ENCODE measurements around the gene ANTXRL.
"Not testable (repeated sequence)": the region's sequence is repeated elsewhere in the genome, so short reads cannot be mapped to it uniquely, and the experiment has no call there.

Gene ANTXRL

GRCh38 chr10:46310143-46310514 is 23.3 kb downstream of the ANTXRL start:
- DNase-seq, result no peak

DNA sequence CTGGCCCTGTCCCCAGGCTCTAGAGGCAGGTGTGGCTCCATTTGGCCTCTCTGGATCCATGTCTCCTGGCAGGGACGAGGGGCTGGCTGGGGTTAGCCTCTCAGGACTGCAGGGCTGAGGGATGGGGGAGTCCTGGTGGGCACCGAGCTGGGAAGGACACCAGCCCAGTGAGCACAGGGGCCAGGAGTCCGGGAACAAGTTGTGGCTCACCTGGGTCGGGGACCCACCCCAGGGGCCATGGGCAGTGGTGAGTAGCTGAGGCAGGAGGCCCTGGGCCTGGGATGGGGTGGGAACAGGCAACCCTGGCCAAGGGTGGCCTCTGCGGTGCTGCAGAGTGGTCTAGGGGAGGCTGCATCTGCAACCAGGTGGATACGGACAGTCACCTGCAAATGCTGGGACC is 24.1 kb downstream of the ANTXRL start:
- no peak for DNase-seq

- no peak for DNase-seq
Observed at GRCh38 chr10:46311501-46311951, 24.7 kb downstream of the ANTXRL start.

GRCh38 chr10:46311961-46312431 is 25.2 kb downstream of the ANTXRL start:
- not testable (repeated sequence) for DNase-seq

- DNase-seq, result no peak
Observed at GRCh38 chr10:46312953-46313352, 26.2 kb downstream of the ANTXRL start.

DNA sequence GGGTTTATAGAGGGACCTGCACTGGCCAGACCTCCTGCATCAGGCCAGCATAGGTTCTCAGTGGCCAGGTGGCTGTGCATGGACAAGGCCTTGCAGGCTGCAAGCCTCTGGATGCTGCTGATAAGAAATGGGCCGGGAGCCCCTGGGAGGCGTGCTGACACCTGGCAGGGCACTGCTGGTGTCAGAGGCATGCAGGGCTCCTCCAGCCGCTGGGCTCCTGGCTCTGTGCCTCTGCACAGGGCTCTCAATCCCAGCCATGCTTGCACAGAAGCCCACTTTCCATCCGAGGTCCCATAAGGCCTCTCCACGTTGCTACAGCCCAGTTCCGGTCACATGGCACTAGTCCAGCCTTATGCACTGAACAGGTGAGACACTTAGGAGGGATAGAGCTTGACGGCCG is 27.3 kb downstream of the ANTXRL start:
- no peak for DNase-seq

GRCh38 chr10:46315071-46315860 is 28.5 kb downstream of the ANTXRL start:
- DNase-seq, result not testable (repeated sequence)

GRCh38 chr10:46317370-46317769 is 30.6 kb downstream of the ANTXRL start:
- no peak for DNase-seq

GRCh38 chr10:46317889-46318288 is 31.1 kb downstream of the ANTXRL start:
- no peak for DNase-seq

DNA sequence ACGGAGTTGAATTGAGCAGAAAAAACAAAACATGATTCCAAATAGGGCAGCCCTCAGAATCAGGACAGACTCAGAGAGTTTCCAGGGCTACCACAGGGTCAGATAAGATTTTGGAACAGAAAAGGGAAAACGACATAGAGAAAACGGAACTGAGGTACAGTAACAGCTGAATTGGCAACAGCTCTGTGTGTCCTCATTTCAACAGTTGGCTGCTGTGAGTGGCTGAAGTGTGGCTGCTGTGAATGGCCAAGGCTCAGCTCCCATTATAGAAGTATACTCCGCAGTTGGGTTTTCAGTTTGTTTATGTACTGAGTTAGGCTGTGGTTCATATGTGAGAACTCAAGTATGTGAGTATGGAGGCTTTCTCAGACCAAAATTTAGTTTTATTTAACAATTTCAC is 32.0 kb downstream of the ANTXRL start:
- DNase-seq, result no peak

GRCh38 chr10:46319389-46319788 is 32.6 kb downstream of the ANTXRL start:
- no peak for DNase-seq

DNA sequence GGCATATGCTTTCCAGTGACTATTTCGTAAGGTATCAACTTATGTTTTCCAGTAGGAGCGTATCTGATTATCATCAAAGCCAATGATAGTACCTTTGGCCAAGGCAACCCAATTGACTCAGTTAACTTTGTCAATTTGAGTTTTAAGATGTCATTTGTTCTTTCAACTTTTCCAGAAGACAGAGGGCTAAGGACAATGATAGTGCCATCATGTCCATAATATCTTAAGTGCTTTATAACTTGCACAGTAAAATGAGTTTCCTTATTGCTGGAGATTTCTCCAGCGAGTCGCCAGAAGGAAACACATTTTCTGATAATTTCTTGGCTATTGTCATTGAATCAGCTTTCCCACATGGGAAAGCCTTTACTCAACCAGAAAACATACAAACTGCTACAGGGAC is 35.0 kb downstream of the ANTXRL start:
- no peak for DNase-seq

DNA sequence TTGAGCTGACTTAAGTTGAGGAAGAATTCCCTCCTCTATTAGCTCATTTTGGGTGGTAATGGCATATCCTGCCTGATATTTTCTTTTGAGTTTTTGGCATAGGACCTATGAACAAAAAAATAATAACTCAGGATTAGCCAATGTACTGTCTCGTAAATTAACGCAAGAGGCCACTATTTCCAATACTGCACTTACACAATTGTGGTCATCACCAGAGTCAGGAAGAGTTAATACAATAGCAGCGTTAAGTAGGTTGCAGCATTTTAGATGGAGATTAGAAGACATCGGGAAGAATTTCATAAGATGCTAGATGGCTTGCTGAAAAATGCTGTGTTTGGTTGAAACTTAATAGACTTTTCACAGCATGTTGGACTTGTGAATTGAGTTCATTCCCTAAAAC is 36.4 kb downstream of the ANTXRL start:
- DNase-seq, result no peak

DNA sequence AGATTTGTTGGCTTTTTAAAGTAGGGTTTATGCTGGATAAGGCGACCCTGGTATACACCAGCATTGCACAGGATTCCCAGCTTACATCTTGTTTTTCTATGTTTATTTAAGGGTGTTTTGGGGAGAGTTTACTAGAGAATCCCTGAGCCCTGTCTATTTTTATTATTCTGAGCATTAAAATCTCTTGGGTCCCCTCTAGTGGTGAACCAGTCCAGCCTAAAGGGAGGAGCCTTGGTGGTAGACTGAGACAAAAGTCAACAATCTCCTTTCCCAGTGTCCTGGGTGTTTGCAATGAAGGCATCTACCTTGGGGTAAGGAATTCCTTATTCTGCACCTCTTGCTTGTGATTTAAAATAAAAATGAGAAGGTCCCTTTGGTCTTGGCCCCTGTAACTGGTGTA is 38.2 kb downstream of the ANTXRL start:
- DNase-seq, result no peak

DNA sequence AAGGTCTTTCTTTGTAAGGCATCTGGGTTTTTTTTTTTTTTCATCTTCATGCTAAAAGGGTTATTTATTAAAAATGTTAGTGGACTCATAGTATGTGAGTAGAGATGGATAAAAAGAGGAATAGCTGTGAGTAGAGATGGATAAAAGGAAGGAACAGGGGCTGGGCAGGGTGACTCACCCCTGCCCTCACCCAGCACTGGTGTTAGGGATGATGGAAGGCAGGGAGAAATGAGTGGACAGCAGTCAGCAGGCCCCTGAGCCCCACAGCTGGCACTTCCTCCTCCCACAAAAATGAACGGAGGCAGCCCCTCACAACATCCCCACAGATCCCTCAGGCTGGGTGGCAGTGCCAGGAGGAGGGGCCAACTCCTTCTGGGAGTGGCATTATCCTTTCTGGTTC is 39.3 kb downstream of the ANTXRL start:
- DNase-seq, result no peak

GRCh38 chr10:46326971-46327370 is 40.2 kb downstream of the ANTXRL start:
- no peak for DNase-seq

- no peak for DNase-seq
Observed at GRCh38 chr10:46327685-46328084, 40.9 kb downstream of the ANTXRL start.

- no peak for DNase-seq
Observed at GRCh38 chr10:46328853-46329689, 42.3 kb downstream of the ANTXRL start.

GRCh38 chr10:46329690-46330016 is 42.9 kb downstream of the ANTXRL start:
- no peak for DNase-seq

GRCh38 chr10:46330894-46331293 is 44.1 kb downstream of the ANTXRL start:
- no peak for DNase-seq

DNA sequence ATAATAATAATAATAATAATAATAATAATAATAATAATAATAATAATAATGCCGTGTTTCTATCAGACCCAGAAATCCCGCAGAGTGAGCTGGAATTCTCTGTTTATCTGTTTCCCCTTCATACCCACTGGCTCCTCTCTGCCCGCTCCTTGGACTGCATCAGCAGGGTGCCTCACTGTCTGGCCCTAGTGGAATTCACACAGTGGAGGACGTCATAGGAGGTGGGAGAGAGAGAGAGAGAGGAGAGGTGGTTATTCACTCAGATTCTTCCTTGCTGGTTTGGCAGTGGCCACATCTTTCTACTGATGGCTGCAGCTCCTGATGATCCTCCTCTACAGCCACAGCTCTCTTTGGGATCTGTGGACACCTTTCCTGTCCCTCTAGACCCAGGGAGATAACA is 78.7 kb downstream of the ANTXRL start:
- DNase-seq, result not testable (repeated sequence)

DNA sequence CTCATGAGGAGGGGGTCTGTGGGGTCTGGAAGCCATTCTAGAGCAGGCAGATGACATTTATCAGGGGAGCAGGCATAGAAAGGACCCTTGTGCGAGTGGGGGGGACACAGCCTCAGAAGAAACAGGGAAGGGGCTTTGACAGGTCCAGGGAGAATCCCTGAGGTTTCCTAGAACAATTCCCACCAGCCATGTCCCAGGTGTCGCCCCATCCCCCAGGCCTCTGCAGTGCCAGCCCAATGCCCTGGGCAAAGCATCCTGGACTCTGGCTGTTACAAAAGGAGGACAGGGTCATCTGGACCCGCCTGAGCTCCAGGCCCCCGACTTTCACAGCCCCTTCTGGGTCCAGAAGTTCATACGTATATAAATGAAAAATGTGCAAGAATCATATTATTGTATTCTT is 80.4 kb downstream of the ANTXRL start:
- DNase-seq, result not testable (repeated sequence)

DNA sequence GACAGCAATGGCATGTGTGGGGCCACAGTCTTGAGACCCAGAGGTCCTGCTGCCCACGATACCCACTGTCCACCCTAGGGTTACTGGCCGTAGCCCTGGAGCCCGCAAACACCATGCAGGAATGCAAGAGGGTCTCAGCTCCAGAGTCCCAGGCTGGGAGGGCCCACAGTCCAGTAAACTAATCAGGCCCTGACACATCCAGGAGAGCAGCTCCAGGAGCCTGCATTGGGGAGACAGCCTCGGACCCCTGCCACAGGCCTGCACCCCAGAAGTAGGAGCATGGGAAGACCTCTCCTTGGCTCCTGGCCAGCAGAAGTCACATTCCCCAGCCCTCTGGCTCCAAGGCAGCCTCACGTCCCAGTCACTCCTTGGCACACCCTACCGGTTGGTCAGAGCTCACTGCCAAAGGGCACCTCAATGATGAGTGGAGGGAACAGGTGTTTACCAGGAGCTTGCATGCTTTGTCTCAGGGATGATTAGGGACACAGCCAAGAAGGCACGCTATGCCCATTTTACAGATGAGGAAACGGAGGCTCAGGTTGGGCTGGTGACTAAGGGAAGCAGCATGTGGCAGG is 81.0 kb downstream of the ANTXRL start:
- DNase-seq, result not testable (repeated sequence)

DNA sequence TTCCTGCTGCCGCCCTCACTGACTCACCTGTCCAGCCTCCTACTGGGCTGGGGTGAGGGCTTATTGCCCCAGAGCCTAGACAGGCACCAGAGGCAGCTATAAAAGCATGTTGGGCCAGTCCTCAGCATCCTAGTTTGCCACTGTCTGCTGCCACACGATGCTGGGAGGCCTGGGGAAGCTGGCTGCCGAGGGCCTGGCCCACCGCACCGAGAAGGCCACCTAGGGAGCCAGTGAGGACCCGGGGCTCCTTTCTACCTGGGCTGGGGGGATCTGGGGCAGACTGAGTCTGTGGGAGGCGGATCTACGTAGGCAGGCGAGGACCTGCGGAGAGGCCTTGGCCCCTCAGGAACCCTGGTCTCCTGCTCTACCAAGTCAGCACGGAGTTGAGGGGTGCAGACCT is 82.2 kb downstream of the ANTXRL start:
- not testable (repeated sequence) for DNase-seq

Data from NCI-H446 (cell line).